GM19397 (cell line): Measurements from ENCODE around the gene NKX2-1.
"Not testable (repeated sequence)": the region's sequence is repeated elsewhere in the genome, so short reads cannot be mapped to it uniquely, and the experiment has no call there.

Source experiments
- ATAC-seq: cut with Tn5 transposase; IDR thresholded peaks from one replicate; pipeline ENCODE4 v1.9.1; 2021; ENCODE audit warnings: mild to moderate bottlenecking, moderate library complexity; ENCODE audit not compliant: unreplicated experiment

NKX2-1 gene

DNA sequence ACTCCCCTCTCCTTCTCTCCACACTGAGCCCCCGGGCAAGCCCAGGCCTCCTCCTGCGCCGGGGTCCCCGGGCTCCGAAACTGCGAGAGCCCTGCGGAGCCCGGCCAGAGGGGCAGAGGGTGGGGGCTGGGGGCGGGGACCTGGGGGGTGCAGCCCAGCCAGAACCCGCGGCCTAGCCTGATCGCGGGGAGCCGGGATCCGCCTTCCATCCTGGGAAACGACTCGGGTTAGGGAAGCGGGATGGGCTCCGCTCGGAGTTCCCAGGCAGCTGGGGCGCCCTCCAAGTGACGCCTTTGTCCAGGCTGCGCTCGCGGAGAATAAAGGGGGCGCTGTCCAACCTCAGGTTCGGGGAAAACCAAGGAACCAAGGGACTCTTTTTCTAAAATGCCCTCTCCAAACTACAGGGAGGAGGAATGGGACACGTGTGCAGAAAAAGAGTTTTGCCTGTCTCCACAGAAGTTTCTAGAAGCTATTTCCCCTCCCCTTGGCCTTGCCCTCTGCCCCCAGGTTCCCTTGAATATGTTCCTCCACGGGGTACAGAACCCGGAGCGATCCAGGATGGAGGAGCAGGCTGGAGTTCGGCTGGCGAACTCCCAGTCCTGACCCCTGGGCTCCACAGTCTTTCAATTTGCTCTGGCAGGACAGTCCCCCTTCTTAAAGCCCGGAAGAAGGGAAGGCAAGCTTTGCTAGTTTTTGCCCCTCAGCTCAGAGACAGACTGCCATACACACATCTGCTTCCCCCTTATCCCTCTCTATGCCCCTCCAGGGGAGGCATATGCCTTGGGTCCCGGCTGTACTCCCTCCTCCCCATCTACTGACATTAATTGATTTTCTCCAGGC is 13.9 kb downstream of the NKX2-1 start:
- ATAC-seq: no peak

DNA sequence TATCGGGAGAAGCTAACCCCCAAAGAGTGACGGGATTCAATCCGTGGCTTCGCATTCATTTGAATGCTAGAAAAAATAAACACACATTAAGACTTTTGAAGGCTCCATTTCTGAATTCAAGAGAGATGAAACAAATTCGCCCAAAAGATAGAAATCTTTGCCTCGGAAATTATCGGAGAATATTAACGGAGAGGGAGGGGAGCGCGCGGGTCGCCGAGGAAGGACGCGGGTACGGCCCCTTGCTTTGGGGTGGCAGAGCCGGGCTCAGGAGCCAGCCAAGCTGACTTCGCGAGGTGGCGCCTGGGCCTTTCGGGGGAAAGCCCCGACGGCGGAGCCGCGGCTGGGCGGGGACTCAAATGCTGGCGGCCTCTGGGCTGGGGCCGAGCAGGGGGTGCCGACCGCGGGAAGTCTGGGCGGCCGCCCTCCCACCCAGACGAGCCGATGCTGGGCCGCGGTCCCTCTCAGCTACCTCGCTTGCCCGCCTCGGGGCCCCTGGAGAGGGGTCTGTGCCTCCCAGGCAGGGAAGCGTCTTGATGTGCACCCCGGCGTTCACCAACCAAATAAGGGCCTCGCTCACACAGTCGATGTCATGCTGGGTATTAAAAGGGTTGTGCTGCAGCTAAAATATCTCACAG is 14.7 kb downstream of the NKX2-1 start:
- peak; percentile 68 for ATAC-seq

DNA sequence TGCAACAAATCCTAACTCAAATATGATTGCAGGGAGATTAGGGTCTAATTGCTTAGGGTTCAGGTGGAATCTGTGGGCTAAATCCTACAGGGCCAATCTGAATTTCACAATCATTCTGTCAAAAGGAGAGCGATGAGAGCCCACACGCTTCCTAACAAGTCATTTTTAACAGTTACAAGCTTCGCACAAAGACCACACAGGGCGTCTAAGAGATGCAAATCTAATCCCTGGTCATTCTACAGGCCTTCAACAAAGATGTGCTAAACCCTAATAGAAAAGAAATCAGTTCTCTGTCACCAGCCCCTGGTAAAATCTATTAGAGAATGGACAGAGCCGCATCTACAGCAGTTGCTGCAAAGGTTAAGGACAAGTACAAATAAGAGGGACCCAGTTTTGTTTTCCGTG is 15.3 kb downstream of the NKX2-1 start:
- no peak for ATAC-seq

DNA sequence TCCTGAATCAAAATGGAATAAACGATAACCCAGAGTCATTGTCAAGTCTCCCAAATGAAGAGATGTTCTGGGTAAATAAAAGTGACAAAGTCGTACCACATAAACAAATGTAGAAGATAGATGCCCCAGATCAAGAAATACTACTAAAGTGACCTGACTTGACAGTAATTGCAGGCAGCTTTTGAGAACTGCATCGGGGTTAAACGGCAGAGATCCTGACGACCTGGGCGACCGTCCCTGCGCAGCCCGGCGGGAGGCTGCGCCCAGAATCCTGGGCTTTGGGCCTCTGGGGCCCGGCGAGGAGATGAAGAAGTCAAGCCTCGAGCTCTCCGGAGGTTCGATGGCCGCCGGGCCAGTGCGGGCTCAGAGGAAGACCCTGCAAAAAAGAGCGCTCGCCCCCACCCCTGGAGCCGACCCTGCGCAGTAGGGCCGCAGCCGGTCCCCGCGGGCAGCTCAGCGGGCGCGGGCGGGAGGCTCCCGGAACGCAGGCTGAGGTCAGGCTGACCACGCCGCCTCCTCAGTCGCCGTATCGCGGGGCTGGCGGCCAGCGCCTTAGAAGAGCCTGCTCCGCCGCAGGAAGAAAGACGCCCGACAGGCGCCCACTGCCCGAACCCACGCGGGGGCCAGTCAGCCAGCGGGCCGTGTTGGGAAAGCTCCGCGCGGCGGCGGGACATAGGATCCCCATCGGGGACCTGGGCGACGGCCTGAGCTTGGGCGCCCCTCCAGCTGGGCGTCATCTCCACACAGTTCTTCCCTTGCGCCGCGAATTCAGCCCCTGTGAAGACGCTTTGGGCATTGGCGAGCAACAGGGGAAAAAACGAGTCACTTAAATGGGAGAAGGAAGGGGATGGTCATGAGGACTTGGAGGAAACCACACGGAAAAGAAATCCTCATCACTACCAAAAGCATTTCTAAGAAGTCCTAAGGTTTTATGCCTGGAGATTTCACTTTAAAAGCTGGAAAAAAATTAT is 16.0 kb downstream of the NKX2-1 start:
- ATAC-seq: no peak

DNA sequence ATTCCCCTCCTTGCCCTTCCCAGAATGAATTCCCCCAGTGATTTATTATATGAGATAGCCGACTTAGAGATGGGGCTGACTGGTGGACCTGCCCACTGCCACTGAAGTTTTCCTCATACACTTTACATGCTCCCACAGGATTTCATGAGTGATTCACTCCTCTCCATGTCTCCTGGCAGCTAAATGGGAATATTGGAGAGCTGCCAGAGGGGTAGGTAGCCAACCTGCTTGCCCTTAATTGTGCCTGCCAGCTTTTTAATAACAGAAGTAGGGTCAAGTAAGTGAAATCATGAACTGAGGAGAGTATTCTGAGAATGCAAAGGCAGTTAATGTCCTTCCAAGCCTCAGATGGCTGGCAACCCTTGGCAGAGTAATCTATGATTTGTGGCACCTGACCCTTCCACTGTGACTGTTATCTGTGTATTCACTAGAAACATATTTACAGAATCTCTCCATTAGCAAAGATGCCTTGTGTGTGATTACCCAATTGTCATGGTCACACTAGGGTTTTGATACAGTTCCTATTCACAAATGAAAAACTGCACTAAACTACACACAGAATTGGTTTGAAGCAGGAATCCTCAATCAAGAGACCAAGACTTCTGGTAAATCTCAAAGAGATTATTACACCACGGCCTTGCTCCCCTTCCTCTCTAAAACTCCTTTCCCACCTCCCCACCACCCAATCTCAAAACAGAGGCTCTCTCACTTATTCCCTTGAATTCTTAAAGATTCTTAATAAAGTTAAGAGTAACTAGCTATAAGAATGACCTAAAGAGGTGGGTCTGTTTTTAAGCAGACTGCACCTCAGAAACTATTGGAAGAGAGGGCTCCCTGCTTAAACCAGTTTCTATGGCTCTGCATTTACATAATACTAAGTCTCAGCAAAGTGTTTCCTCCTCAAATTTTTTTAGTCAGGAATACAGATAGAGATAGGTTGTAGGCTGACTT is 17.2 kb downstream of the NKX2-1 start:
- ATAC-seq: no peak

DNA sequence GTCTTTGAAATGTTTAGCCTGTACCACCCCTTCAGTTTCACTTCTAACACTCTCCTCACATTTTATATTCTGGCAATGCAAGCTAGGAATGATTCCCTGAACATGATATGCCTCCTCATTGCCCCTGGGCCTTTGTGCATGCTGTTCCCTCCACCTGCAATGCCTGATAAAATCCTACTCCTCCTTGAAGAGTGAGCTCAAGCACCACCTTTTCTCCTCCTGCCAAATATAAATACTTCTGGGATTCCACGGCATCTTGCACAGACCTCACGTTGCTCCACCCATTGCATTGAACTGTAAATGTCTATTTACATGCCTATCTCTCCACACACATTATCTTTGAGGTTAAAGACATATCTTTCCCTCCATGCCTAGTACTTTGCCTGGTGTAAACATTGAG is 21.1 kb downstream of the NKX2-1 start:
- ATAC-seq: no peak

DNA sequence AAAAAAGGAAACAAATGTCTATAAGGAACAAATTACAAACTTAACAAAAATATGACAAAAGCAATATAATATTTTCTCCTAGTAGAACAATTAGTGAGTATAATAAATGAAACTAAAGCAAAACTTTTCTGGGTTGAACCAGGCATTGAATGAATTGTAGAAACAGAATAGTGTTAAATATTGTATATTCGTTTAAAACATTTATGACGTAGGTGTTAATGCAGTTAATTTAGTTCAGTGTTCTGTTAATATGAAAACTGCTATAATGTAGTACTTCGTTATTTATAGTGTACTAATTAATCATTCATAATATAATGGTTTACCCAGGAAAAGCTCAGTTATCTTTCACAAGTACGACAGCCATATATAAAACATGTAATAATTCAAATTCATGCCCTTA is 23.7 kb downstream of the NKX2-1 start:
- no peak for ATAC-seq

DNA sequence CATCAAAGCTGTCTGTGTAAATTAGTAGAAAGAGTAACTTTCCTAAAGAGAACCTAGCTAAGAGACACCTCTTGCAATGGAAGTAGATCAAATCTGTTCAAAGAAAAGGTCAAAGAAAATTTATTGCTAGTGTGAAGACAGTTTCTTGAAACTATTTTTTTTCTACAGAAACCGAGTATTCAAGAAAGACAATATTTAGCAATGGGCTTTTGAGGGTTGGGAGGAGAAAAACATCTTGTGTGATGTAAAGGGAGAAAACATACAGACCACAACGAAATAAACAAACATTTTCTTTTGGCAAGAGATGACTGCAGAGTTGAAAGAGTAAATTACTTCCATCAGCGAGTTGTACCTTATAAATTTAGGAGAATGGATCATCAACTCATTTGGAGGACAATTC is 24.4 kb downstream of the NKX2-1 start:
- no peak for ATAC-seq

DNA sequence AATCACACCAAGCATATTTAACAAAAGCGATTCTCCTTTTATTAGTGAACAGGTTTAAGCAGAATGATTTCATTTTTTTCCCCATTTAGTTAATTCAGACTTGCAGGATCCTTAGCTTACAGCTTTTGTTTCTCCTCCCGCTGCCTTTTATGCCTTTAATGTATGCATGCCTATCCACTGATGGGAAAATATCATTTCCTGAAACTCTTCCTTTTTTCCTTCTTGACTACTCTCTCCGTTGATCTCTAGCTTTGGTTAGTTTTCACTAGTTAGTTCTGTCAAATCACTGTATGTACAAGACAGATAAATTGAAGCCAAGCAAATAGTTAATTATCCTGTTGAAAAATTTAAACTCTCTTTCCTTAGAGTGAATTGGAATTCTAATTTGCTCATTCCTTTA is 26.3 kb downstream of the NKX2-1 start:
- ATAC-seq: no peak

DNA sequence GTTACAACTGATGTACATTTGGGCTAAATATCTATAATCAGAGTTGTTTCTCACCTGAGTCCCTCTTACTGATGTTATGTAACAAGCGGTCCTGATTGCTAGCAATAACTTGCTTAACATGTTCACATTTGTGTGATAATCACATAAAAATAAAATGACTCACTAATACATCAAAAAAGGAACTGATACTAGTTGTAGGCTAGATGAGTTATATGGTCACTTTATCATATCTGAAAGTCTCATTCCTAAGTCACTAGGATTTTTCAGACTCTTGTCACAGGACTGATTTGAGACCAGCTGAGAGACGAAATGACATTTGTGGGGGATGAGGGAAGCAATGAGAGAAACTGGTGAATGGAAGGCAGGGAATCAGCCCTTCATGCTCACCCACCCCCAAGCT is 34.3 kb downstream of the NKX2-1 start:
- ATAC-seq: no peak

DNA sequence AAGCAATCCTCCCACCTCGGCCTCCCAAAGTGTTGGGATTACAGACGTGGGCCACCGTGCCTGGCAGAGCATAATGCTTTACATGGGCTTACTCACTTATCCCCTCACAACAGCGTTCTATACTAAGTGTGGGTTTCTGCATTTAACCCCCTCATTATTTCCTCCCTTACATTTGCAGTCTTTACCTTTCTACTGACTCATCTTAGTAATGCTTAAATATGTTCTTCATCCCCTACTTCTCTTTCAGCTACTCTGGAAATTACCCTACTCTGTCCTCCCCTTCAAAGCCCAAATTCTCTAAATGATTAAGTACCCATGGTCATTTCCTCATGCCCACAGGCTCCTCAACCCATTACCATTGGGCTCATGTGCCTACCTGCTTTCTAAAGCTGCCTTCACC is 40.7 kb downstream of the NKX2-1 start:
- ATAC-seq: no peak

DNA sequence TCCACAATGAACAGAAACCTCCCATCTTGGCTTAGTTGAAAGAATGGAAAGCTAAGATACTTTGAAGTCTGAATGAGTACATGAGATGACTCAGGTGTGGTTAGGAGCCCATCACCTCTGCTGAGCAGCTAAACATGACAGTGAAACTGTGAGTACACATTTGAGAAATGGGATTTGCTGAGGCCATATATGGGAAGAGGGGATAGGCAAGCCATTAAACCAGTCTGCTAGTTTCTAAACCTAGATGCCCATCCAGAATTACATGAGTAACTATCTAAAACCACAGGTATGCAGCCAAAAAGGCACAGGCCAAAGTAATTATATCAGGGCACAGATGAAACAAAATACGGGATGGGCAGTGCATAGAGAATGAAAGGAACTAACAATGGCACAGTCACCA is 41.2 kb downstream of the NKX2-1 start:
- ATAC-seq: no peak

DNA sequence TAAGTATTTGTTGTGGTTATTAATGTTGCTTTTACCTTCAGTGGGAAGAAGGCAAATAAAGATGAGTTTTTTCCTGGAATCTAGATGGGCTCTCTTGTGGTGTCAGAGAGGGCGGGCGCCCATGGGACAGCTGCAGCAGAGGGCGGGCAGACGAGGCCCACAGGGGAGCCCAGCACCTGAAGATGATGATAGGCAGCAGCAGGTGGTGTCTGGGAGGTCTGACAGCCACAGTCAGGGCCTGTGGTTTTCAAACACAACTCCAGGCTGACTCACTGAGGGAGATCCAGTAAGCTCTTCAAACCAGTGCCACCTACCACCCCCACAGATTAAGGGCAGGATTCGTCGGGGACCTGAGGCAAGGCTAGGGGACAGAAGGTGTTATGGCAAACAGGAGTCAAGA is 42.8 kb downstream of the NKX2-1 start:
- ATAC-seq: no peak

DNA sequence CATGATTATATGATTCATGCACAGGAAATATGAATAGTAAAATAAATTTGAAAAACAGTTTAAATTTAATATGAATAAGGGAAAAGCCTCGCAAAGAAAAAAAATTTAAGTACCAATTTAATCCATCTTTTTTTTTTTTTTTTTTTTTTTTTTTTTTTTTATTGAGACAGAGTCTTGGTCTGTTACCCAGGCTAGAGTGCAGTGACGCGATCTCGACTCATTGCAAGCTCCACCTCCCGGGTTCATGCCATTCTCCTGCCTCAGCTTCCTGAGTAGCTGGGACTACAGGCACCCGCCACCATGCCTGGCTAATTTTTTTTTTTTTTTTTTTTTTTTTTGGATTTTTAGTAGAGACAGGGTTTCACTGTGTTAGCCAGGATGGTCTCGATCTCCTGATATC is 44.0 kb downstream of the NKX2-1 start:
- ATAC-seq: not testable (repeated sequence)

DNA sequence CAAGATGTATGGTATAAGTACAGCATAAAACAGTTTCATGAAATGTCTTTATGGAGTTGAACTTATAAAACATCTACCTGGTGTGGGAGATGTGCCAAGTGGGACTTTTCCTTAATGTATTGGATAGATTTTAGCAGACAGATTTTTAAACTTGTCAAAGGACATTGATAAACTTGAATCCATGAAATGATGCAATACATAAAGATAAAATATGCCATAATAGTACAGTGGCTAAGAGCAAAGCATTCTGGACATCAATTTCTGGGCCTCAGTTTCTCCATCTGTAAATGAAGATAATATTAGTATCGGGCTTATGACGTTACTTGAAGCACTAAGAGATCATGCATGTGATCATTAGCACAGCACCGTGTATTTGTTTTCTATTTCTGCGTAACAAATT is 45.4 kb downstream of the NKX2-1 start:
- ATAC-seq: no peak

DNA sequence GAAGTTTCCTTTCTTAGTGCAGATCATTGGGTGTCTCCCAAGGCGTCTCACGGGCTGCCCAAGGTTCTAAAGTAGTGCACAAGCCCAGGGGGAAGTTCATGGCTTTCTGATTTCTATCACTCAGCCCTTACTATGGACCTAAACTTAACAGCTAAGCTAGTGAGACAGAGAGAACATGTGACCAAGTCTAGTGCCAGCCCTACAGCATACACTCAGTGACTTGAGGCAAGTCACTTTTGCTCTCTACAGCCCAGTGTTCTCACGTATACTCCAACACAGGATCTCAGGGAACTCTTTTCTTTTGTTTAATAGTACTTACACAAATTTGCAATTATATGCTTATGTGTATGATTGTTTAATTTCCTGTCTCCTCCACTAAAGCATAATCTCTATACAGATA is 48.6 kb downstream of the NKX2-1 start:
- no peak for ATAC-seq

DNA sequence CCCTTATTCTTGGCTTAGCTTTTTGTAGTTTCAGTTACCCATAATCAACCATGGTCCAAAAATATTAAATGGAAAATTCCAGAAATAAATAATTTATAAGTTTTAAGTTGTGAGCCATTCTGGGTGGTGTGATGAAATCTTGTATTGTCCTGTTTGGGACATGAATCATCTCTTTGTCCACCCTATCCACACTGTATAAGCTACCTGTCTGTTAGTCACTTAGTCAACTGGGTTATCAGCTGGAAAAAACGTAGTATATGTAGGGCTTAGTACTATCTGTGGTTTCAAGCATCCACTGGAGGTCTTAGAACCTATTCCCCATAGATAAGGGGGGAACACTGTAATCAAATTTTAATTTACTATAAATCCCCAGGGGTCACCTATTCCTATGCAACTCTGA is 52.7 kb downstream of the NKX2-1 start:
- ATAC-seq: no peak
